ENCODE data around the gene GPR162.

Gene GPR162

GRCh38 chr12:6821591-6822425, at the start of gene GPR162:
GPR162 (plus strand) TSS chr12:6821821; CDS start chr12:6823899, 2,078 bp downstream.
- H3K4me1 Mint-ChIP-seq, result peaks cover 15% of the 10 kb centered on the region
- peaks cover 51% of the 10 kb centered on the region for H3K27me3 Mint-ChIP-seq
- H3K27ac Mint-ChIP-seq, result no peak within 1 kb of the TSS
- no peaks in the 10 kb centered on the region for H3K9me3 Mint-ChIP-seq
- no peak for DNase-seq
- peaks cover 2% of the 10 kb centered on the region for H3K36me3 Mint-ChIP-seq (ENCODE audit: low read depth)
- H3K4me3 Mint-ChIP-seq, result no peak within 1 kb of the TSS
- ATAC-seq, result no peak

- DNase-seq (peak; percentile 84), ATAC-seq (peak; percentile 57)
- Mint-ChIP-seq H3K27ac (peak within 1 kb of the TSS; percentile 86), H3K36me3 (ENCODE audit: low read depth) (peaks cover 43% of the 10 kb centered on the region), H3K4me3 (peak within 1 kb of the TSS; percentile 98), H3K27me3 (peaks cover 28% of the 10 kb centered on the region), H3K9me3 (no peaks in the 10 kb centered on the region), H3K4me1 (peaks cover 76% of the 10 kb centered on the region)
Measured at GRCh38 chr12:6772331-6772695, 49.3 kb upstream of the GPR162 start, which contains the start of gene LAG3. LAG3 (plus strand) TSS chr12:6772520; CDS start chr12:6772853, 333 bp downstream.

- Mint-ChIP-seq H3K27ac (peak overlapping the region; percentile 86), H3K9me3 (no peaks in the 10 kb centered on the region), H3K4me1 (peaks cover 78% of the 10 kb centered on the region), H3K4me3 (peak overlapping the region; percentile 98), H3K27me3 (peaks cover 24% of the 10 kb centered on the region), H3K36me3 (ENCODE audit: low read depth) (peaks cover 49% of the 10 kb centered on the region)
- DNase-seq (no peak), ATAC-seq (no peak)
Measured at GRCh38 chr12:6772726-6773589, 48.7 kb upstream of the GPR162 start.

GRCh38 chr12:6773590-6774351, 47.9 kb upstream of the GPR162 start:
- Mint-ChIP-seq H3K27ac (peak overlapping the region; percentile 97), H3K27me3 (peaks cover 20% of the 10 kb centered on the region), H3K9me3 (no peaks in the 10 kb centered on the region), H3K36me3 (ENCODE audit: low read depth) (peaks cover 57% of the 10 kb centered on the region), H3K4me3 (peak overlapping the region; percentile 98), H3K4me1 (peaks cover 79% of the 10 kb centered on the region)
- ATAC-seq, result peak; percentile 34
- peak; percentile 85 for DNase-seq

GRCh38 chr12:6774499-6775062, 47.0 kb upstream of the GPR162 start:
- peak; percentile 64 for DNase-seq
- peak; percentile 55 for ATAC-seq

DNA sequence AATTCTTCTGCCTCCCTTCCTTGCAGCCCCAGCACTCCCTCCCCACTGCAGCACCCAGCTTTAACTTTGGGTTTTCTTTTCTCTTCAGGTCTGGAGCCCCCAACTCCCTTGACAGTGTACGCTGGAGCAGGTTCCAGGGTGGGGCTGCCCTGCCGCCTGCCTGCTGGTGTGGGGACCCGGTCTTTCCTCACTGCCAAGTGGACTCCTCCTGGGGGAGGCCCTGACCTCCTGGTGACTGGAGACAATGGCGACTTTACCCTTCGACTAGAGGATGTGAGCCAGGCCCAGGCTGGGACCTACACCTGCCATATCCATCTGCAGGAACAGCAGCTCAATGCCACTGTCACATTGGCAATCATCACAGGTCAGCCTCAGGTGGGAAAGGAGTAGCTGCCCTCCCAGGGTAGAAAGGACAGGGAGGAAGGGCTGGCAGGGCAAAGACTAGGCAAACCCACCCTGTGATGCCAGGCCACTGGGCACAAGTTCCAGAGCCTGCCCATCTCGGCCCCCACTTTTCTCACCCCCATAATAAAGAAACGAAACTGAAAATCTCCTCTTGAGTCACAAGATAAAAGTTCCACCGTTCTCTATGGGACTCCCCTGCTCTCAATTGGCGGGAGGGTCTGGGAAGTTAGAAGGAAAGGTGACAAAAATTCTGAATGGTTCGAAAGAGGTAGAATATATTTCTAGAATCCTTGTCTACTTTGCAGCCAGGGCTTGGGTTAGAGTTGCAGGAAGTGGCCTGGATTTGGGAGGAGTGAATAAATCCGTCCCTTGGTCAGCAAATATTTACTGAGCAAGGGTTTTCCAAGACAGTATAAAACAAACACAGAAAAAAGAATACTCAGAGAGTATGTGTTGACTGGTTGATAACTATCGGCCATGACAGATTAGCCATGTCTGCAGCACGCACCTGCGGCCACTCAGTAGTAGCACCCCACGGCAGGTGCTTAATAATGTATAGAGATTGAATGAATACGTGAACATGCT, 46.1 kb upstream of the GPR162 start:
- ATAC-seq (no peak), DNase-seq (no peak)
- H3K36me3 Mint-ChIP-seq (ENCODE audit: low read depth), result peaks cover 58% of the 10 kb centered on the region
- peaks cover 11% of the 10 kb centered on the region for H3K27me3 Mint-ChIP-seq
- H3K9me3 Mint-ChIP-seq, result no peaks in the 10 kb centered on the region
- peaks cover 86% of the 10 kb centered on the region for H3K4me1 Mint-ChIP-seq
- peak overlapping the region; percentile 97 for H3K27ac Mint-ChIP-seq
- peak overlapping the region; percentile 98 for H3K4me3 Mint-ChIP-seq

More at GRCh38 chr12:6774499-6775062, 47.0 kb upstream of the GPR162 start:
- Mint-ChIP-seq H3K4me1 (peaks cover 82% of the 10 kb centered on the region), H3K9me3 (no peaks in the 10 kb centered on the region), H3K4me3 (peak overlapping the region; percentile 98), H3K27me3 (peaks cover 12% of the 10 kb centered on the region), H3K27ac (peak overlapping the region; percentile 97), H3K36me3 (ENCODE audit: low read depth) (peaks cover 58% of the 10 kb centered on the region)

GRCh38 chr12:6777386-6777785, 44.2 kb upstream of the GPR162 start:
- Mint-ChIP-seq H3K36me3 (ENCODE audit: low read depth) (peaks cover 51% of the 10 kb centered on the region), H3K27me3 (peaks cover 10% of the 10 kb centered on the region), H3K4me1 (peaks cover 84% of the 10 kb centered on the region), H3K9me3 (no peaks in the 10 kb centered on the region), H3K27ac (peak overlapping the region; percentile 92), H3K4me3 (peak overlapping the region; percentile 98)
- ATAC-seq (no peak), DNase-seq (no peak)

GRCh38 chr12:6778217-6778573, 43.4 kb upstream of the GPR162 start:
- ATAC-seq, result no peak
- Mint-ChIP-seq H3K36me3 (ENCODE audit: low read depth) (peaks cover 49% of the 10 kb centered on the region), H3K27ac (peak overlapping the region; percentile 92), H3K27me3 (peaks cover 9% of the 10 kb centered on the region), H3K4me1 (peaks cover 86% of the 10 kb centered on the region), H3K9me3 (no peaks in the 10 kb centered on the region), H3K4me3 (peak overlapping the region; percentile 98)
- no peak for DNase-seq

GRCh38 chr12:6778574-6779550, 42.8 kb upstream of the GPR162 start:
- DNase-seq (peak; percentile 94), ATAC-seq (peak; percentile 30)
- peak overlapping the region; percentile 98 for H3K4me3 Mint-ChIP-seq
- H3K27me3 Mint-ChIP-seq, result peaks cover 7% of the 10 kb centered on the region
- peak overlapping the region; percentile 92 for H3K27ac Mint-ChIP-seq
- no peaks in the 10 kb centered on the region for H3K9me3 Mint-ChIP-seq
- peaks cover 90% of the 10 kb centered on the region for H3K4me1 Mint-ChIP-seq
- peaks cover 47% of the 10 kb centered on the region for H3K36me3 Mint-ChIP-seq (ENCODE audit: low read depth)

GRCh38 chr12:6779708-6780432, 41.8 kb upstream of the GPR162 start:
- H3K4me1 Mint-ChIP-seq, result peaks cover 92% of the 10 kb centered on the region
- H3K9me3 Mint-ChIP-seq, result no peaks in the 10 kb centered on the region
- H3K36me3 Mint-ChIP-seq (ENCODE audit: low read depth), result peaks cover 38% of the 10 kb centered on the region
- ATAC-seq, result peak; percentile 23
- peaks cover 2% of the 10 kb centered on the region for H3K27me3 Mint-ChIP-seq
- DNase-seq, result peak; percentile 24
- peak overlapping the region; percentile 77 for H3K4me3 Mint-ChIP-seq
- peak overlapping the region; percentile 92 for H3K27ac Mint-ChIP-seq

GRCh38 chr12:6780573-6780972, 41.0 kb upstream of the GPR162 start:
- H3K9me3 Mint-ChIP-seq, result no peaks in the 10 kb centered on the region
- DNase-seq (peak; percentile 51), ATAC-seq (peak; percentile 80)
- peaks cover 2% of the 10 kb centered on the region for H3K27me3 Mint-ChIP-seq
- peaks cover 31% of the 10 kb centered on the region for H3K36me3 Mint-ChIP-seq (ENCODE audit: low read depth)
- peak overlapping the region; percentile 92 for H3K27ac Mint-ChIP-seq
- peaks cover 91% of the 10 kb centered on the region for H3K4me1 Mint-ChIP-seq
- H3K4me3 Mint-ChIP-seq, result peak overlapping the region; percentile 77

Measured in activated naive CD8-positive, alpha-beta T cell treated with anti-CD3 and anti-CD28 coated beads, Interleukin-2, amount 50 U/mL, for 24 hours (primary cell).